HCT116 (cell line): ENCODE results near the gene UBE2D2. TPM values are rescaled to one million over a fixed set of nuclear protein-coding genes. Genes with fewer than 3 reads are reported as not detected.

Experiments used
- ATAC-seq: fragments of 200-7000 bp; cut with Tn5 transposase; 2 replicates; pipeline ENCODE4 v1.9.1; 2020; ENCODE audit warnings: mild to moderate bottlenecking, moderate library complexity
- BruUV-seq: library from RNA; stranded (reverse); fragments of 400-500 nt; replicated peaks from 2 replicates; lab custom pipeline; 2021; lab: Mats Ljungman, UMichigan
- CTCF ChIA-PET: fragments of 300-600 bp; sonication (Branson Sonifier 250); formaldehyde crosslinking; loops from one replicate; lab custom pipeline; 2021; ENCODE audit warnings: antibody characterized with exemption; lab: Charles Lee
- POLR2A ChIA-PET: fragments of 300-600, 350-600 bp; sonication (Branson Sonifier 250); formaldehyde crosslinking; loops from one replicate; lab custom pipeline; 2021; ENCODE audit warnings: antibody characterized with exemption; lab: Charles Lee
- RAD21 ChIA-PET, 2 experiments: fragments of 300-600 bp; sonication (Branson Sonifier 250); formaldehyde crosslinking; loops; one replicate each; lab custom pipeline; 2023; ENCODE audit warnings: low total read pairs in 2 of 2; ENCODE audit not compliant: uncharacterized antibody in 2 of 2, unreplicated experiment in 2 of 2, low non-redundant PET in 1 of 2; lab: Charles Lee
- DNase-seq: peaks from one replicate; pipeline ENCODE4 v3.0.0-alpha.2; 2010; ENCODE audit warnings: low read depth, low spot score
- H2AFZ ChIP-seq: fragments of 200-600 bp; shearing (Covaris generic), sonication (generic); 2 replicates; pipeline ENCODE4 v1.6.1; 2017; ENCODE audit warnings: low read depth, mixed run types, mixed read lengths, antibody characterized with exemption, low read length; ENCODE audit not compliant: poor library complexity, severe bottlenecking
- H3K27ac ChIP-seq: 2 replicates; pipeline ENCODE4 v1.5.1; 2012; ENCODE audit warnings: low read depth, low read length
- H3K27me3 ChIP-seq: fragments of 200-600 bp; sonication (generic); 2 replicates; pipeline ENCODE4 v1.6.1; 2016; ENCODE audit warnings: mixed run types, low read length, mixed read lengths; ENCODE audit not compliant: insufficient read depth
- H3K36me3 ChIP-seq, 2 experiments: fragments of 200-500 bp in 1 of 2; fragments of 200-600 bp in 1 of 2; sonication (Bioruptor generic) in 1 of 2; sonication (generic) in 1 of 2; 2 replicates each; pipeline versions ENCODE4 v1.5.1 to v1.6.1; 2014 to 2016; ENCODE audit warnings: low read length in 2 of 2, inconsistent platforms in 1 of 2, mixed read lengths in 1 of 2, mixed run types in 1 of 2; ENCODE audit not compliant: insufficient read depth in 2 of 2, control insufficient read depth in 1 of 2
- H3K4me1 ChIP-seq, 2 experiments: fragments of 200-600 bp in 1 of 2; sonication (generic) in 1 of 2; 2 replicates each; pipeline versions ENCODE4 v1.5.1 to v1.6.1; 2012 to 2017; ENCODE audit warnings: low read length in 2 of 2, inconsistent platforms in 1 of 2, mild to moderate bottlenecking in 1 of 2, mixed read lengths in 1 of 2, mixed run types in 1 of 2, moderate library complexity in 1 of 2; ENCODE audit not compliant: insufficient read depth in 2 of 2, control insufficient read depth in 1 of 2
- H3K4me2 ChIP-seq: fragments of 200-600 bp; sonication (generic); 2 replicates; pipeline ENCODE4 v1.6.1; 2017; ENCODE audit warnings: mixed run types, low read length, mixed read lengths
- H3K4me3 ChIP-seq, 2 experiments: fragments of 200-600 bp in 1 of 2; sonication (generic) in 1 of 2; replicated peaks in 1 of 2; 2 replicates each; pipeline ENCODE4 v1.5.1; 2011 to 2016; ENCODE audit warnings: low read length in 2 of 2, control low read depth in 1 of 2, low read depth in 1 of 2, mild to moderate bottlenecking in 1 of 2, mixed read lengths in 1 of 2, mixed run types in 1 of 2
- H3K79me2 ChIP-seq: fragments of 200-600 bp; sonication (generic); 2 replicates; pipeline ENCODE4 v1.6.1; 2017; ENCODE audit warnings: mild to moderate bottlenecking, mixed run types, low read length, moderate library complexity, mixed read lengths; ENCODE audit not compliant: insufficient read depth
- H3K9ac ChIP-seq: fragments of 200-600 bp; sonication (generic); 2 replicates; pipeline ENCODE4 v1.6.1; 2016; ENCODE audit warnings: low read length, mixed read lengths
- H3K9me2 ChIP-seq: fragments of 200-600 bp; sonication (generic), shearing (Covaris generic); 2 replicates; pipeline ENCODE4 v1.6.1; 2017; ENCODE audit warnings: mixed run types, mild to moderate bottlenecking, moderate library complexity; ENCODE audit not compliant: insufficient read depth
- H3K9me3 ChIP-seq, 2 experiments: fragments of 200-500 bp in 1 of 2; fragments of 200-600 bp in 1 of 2; sonication (Bioruptor generic) in 1 of 2; sonication (generic) in 1 of 2; 2 replicates each; pipeline ENCODE4 v1.6.1; 2014 to 2017; ENCODE audit warnings: low read length in 2 of 2, mixed read lengths in 2 of 2, inconsistent platforms in 1 of 2, low read depth in 1 of 2, mild to moderate bottlenecking in 1 of 2, mixed run types in 1 of 2, moderate library complexity in 1 of 2; ENCODE audit not compliant: control insufficient read depth in 1 of 2, insufficient read depth in 1 of 2
- H4K20me1 ChIP-seq: fragments of 200-600 bp; sonication (generic), shearing (Covaris generic); 2 replicates; pipeline ENCODE4 v1.6.1; 2017; ENCODE audit warnings: mixed run types, mild to moderate bottlenecking, moderate library complexity; ENCODE audit not compliant: insufficient read depth
- EZH2 ChIP-seq: fragments of 200-600 bp; sonication (generic); IDR thresholded peaks from 2 replicates; pipeline ENCODE4 v1.6.1; 2017; ENCODE audit warnings: antibody characterized with exemption, mixed run types
- EZH2phosphoT487 ChIP-seq: fragments of 200-600 bp; IDR thresholded peaks from 2 replicates; pipeline ENCODE4 v1.6.1; 2018; ENCODE audit warnings: antibody characterized with exemption, borderline replicate concordance
- FOSL1 ChIP-seq: IDR thresholded peaks from 2 replicates; pipeline ENCODE4 v1.6.1; 2012; ENCODE audit warnings: low read depth
- POLR2A ChIP-seq: IDR thresholded peaks from 2 replicates; pipeline ENCODE4 v1.7.0; 2011; ENCODE audit warnings: borderline replicate concordance; ENCODE audit not compliant: insufficient read depth, insufficient read length; ENCODE audit errors: extremely low read depth
- POLR2AphosphoS5 ChIP-seq: IDR thresholded peaks from 2 replicates; pipeline ENCODE4 v1.6.1; 2011; ENCODE audit warnings: mild to moderate bottlenecking, low read depth, low read length, moderate library complexity
- YY1 ChIP-seq: IDR thresholded peaks from 2 replicates; pipeline ENCODE4 v1.6.1; 2011; ENCODE audit warnings: low read length, low read depth, moderate library complexity, mild to moderate bottlenecking; ENCODE audit not compliant: insufficient replicate concordance; ENCODE audit errors: extremely low read depth
- intact Hi-C: fragments of 100-400 bp; cut with micrococcal nuclease; formaldehyde crosslinking; loops from 2 replicates; pipeline ENCODE4 v1.10.0; 2022
- total RNA-seq: library from RNA; stranded (reverse); gene quantifications from one replicate; pipeline ENCODE4 v1.2.1, GENCODE V29; 2021; ENCODE audit not compliant: unreplicated experiment
- TF ChIP-seq, protein P1 (sequence below): IDR thresholded peaks from 2 replicates; pipeline ENCODE4 v1.6.1; 2012

UBE2D2 gene
- total RNA-seq, 1 experiment from 2014 or later = 140 TPM

DNA sequence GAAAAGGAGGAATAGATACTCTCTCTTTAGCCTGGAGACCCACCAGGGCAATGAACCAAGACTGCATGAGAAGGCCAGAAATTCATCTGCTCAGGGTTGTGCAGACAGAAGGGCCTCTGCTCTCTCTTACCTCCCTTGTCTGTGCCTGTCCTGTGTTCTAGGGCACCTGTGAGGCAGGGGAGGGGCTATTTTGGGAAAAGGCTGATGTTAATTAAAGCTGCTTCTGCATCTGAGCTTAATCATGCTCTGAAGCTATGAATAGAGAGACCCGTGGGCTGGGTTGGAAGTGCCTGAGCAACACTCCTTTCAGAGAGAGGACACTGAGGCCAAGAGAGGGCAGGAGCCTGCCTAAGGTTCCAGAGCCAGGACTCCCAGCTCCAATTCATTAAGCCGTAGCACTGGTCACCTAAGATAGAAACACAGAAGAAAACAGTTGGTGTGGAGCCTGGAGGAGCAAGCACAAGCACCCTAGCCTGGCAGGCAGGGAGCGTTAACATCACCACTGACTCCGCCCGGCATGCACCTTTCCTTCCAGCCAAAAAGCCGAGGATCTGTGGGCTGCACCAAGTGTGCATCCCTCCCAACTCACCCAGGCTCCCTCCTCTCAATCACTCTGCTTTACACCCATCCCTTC, 47.2 kb upstream of the UBE2D2 start:
- ChIA-PET CTCF (interaction anchor here (1.0 to 4.5 kb wide), 8 partner anchors 17 to 94 kb away, joined by 3 to 86 read pairs (median 6); partner anchors contain the start of genes DNAJC18 and STING1), POLR2A (interaction anchor here (1.0 kb wide), 1 partner anchor 92 kb away, joined by 3 read pairs; no protein-coding TSS in a partner anchor), RAD21 (interaction anchor here (1.1 to 1.2 kb wide), 4 partner anchors 32 to 93 kb away, joined by 3 to 14 read pairs (median 4); partner anchors contain the start of gene STING1 (in 1 of the 2))
- no peaks in the 10 kb centered on the region for H3K79me2 ChIP-seq
- H3K9me3 ChIP-seq = no peaks in the 10 kb centered on the region
- H3K27me3 ChIP-seq = no peaks in the 10 kb centered on the region
- peak; percentile 12 for ATAC-seq
- no peaks in the 10 kb centered on the region for H4K20me1 ChIP-seq
- TF ChIP-seq YY1 (no peak), FOSL1 (no peak), POLR2A (no peak), EZH2 (no peak)
- TF ChIP-seq, protein P1, sequence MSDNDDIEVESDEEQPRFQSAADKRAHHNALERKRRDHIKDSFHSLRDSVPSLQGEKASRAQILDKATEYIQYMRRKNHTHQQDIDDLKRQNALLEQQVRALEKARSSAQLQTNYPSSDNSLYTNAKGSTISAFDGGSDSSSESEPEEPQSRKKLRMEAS = no peak
- intact Hi-C loops = loop anchor here (1.0 kb wide), 1 partner anchor 92 kb away; no protein-coding TSS in a partner anchor
- no peak overlapping the region for H3K9ac ChIP-seq
- no peaks in the 10 kb centered on the region for H3K9me2 ChIP-seq
- no peak overlapping the region for H3K4me3 ChIP-seq
- H3K4me1 ChIP-seq = peaks cover 5 to 13% of the 10 kb centered on the region in 2 experiments; a peak in 3 of 4 replicates
- H2AFZ ChIP-seq = no peak overlapping the region
- BruUV-seq = no TSS peak
- H3K4me2 ChIP-seq = no peak overlapping the region
- no peak overlapping the region for H3K27ac ChIP-seq
- DNase-seq = no peak
- no peaks in the 10 kb centered on the region for H3K36me3 ChIP-seq

DNA sequence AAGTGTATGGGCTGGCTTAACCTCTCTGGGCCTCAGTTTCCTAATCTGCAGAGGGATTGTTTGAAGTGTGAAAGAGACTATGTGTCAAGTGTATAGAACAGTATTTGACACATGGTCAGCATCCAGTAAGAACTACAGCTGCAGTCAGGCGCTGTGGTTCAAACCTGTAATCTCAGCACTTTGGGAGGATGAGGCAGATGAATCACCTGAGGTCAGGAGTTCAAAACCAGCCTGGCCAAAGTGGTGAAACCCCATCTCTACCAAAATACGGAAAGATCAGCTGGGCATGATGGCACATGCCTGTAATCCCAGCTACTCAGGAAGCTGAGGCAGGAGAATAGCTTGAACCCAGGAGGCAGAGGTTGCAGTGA, 46.7 kb upstream of the UBE2D2 start:
- POLR2A ChIA-PET = no interaction called here
- no peaks in the 10 kb centered on the region for H3K36me3 ChIP-seq
- BruUV-seq = no TSS peak
- H3K9me2 ChIP-seq = no peaks in the 10 kb centered on the region
- no peak overlapping the region for H2AFZ ChIP-seq
- RAD21 ChIA-PET = no interaction called here
- H3K9ac ChIP-seq = no peak overlapping the region
- ATAC-seq (no peak), DNase-seq (no peak)
- H3K4me2 ChIP-seq = no peak overlapping the region
- H3K9me3 ChIP-seq = no peaks in the 10 kb centered on the region
- no peaks in the 10 kb centered on the region for H3K27me3 ChIP-seq
- H3K4me3 ChIP-seq = no peak overlapping the region
- intact Hi-C loops = no loop called here
- TF ChIP-seq YY1 (no peak), POLR2AphosphoS5 (no peak), FOSL1 (no peak), EZH2phosphoT487 (no peak)
- peaks cover 5 to 13% of the 10 kb centered on the region in 2 experiments; a peak in 3 of 4 replicates for H3K4me1 ChIP-seq
- H4K20me1 ChIP-seq = no peaks in the 10 kb centered on the region
- CTCF ChIA-PET = interaction anchor here (1.1 to 4.5 kb wide), 4 partner anchors 18 to 91 kb away, joined by 3 to 86 read pairs (median 10); partner anchors contain the start of gene STING1
- H3K79me2 ChIP-seq = no peaks in the 10 kb centered on the region
- no peak overlapping the region for H3K27ac ChIP-seq
